NOMO-1 treated with dmso at 0.1 percent for 144 hours (cell line): Measurements from ENCODE around the gene CCDC82.

Experiments used
- DNase-seq: peaks from one replicate; lab custom pipeline; 2025; ENCODE audit not compliant: unreplicated experiment; lab: John Stamatoyannopoulos, UW

Gene CCDC82

GRCh38 chr11:96365493-96365892 lies 24.2 kb downstream of the CCDC82 start:
- DNase-seq = no peak

GRCh38 chr11:96361778-96362177 lies 27.9 kb downstream of the CCDC82 start:
- no peak for DNase-seq

GRCh38 chr11:96358321-96358720 lies 31.4 kb downstream of the CCDC82 start:
- no peak for DNase-seq

- DNase-seq = no peak
Measured at GRCh38 chr11:96357794-96358193, 31.9 kb downstream of the CCDC82 start.

GRCh38 chr11:96356848-96357247 lies 32.9 kb downstream of the CCDC82 start:
- no peak for DNase-seq

GRCh38 chr11:96342961-96343711 lies 46.6 kb downstream of the CCDC82 start, which contains the start of gene MAML2:
TSS of gene MAML2 (minus strand) at chr11:96343195. CDS start at chr11:96341895, 1,300 bp downstream.
- peak; percentile 70 for DNase-seq

- no peak for DNase-seq
Measured at GRCh38 chr11:96342014-96342960, 47.4 kb downstream of the CCDC82 start.

- no peak for DNase-seq
Measured at GRCh38 chr11:96341211-96342013, 48.3 kb downstream of the CCDC82 start.

- DNase-seq = no peak
Measured at GRCh38 chr11:96340555-96340885, 49.2 kb downstream of the CCDC82 start.

GRCh38 chr11:96339706-96340554 lies 49.8 kb downstream of the CCDC82 start:
- no peak for DNase-seq

GRCh38 chr11:96338910-96339705 lies 50.6 kb downstream of the CCDC82 start:
- DNase-seq = peak; percentile 81

- no peak for DNase-seq
Measured at GRCh38 chr11:96337541-96338431, 51.9 kb downstream of the CCDC82 start.

- no peak for DNase-seq
Measured at GRCh38 chr11:96335388-96335787, 54.3 kb downstream of the CCDC82 start.

GRCh38 chr11:96334219-96334618 lies 55.5 kb downstream of the CCDC82 start:
- DNase-seq = no peak

- DNase-seq = no peak
Measured at GRCh38 chr11:96333191-96333719, 56.5 kb downstream of the CCDC82 start.

GRCh38 chr11:96332126-96332771 lies 57.5 kb downstream of the CCDC82 start:
- no peak for DNase-seq

GRCh38 chr11:96331699-96332116 lies 58.0 kb downstream of the CCDC82 start:
- DNase-seq = no peak

- DNase-seq = no peak
Measured at GRCh38 chr11:96330511-96330859, 59.2 kb downstream of the CCDC82 start.
